ENCODE measurements around the gene RPS6KA5.

DNA sequence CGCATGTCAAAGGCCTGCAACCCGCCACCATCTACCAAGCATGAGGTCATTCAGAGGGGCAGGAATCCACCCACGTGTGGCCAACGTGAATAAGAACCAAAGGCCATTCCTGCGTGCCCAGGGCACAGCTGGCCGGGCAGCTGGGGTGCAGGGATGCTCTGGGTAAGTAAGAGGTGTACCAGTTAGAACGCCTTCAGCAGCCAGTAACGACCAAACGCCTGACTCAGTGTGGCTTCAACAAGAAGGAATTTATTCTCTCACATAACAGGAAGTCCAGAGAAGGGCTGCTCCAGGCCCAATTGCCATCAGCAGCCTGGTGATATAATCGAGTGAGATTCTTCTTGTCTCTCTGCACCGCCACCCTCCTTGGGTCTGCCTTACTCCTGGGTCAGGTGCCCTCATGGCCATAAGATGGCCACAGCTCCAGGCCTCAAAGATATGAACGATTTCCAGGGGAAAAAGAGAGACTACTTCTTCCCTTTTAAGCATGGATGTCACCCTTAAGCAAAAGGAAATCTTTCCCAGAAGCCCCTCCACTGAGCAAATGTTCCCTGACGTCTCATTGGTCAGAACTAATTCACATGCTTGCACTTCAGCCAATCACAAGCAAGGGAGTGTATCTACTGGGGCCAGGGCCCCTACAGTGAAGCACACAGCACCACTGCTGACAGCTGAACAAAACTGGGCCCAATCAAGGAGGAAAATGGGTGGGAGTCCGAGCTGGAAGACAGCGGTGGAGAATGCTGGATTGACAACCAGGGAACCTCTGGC is 251.5 kb downstream of the RPS6KA5 start:
- TF ChIP-seq CTCF (IDR thresholded peaks at IDR 0.05) (no peak), EZH2 (IDR thresholded peaks at IDR 0.05; ENCODE audit: borderline replicate concordance, insufficient read depth, low read depth, low read length, poor library complexity, severe bottlenecking) (no peak)
